Omental fat pad (tissue), 4 donors: ENCODE measurements around the gene B3GALT6. TPM values are rescaled to one million over a fixed set of nuclear protein-coding genes. Genes with fewer than 3 reads are reported as not detected.

Experiments used
- ATAC-seq: fragments of 150-250 bp; one replicate; pipeline ENCODE4 v1.9.1; 2016; ENCODE audit warnings: mild to moderate bottlenecking, moderate library complexity; ENCODE audit not compliant: low FRiP score
- DNase-seq: peaks from one replicate; pipeline ENCODE4 v3.0.0-alpha.2; 2019; ENCODE audit warnings: low spot score
- CTCF ChIP-seq, 3 donors: fragments of 450-650 bp; IDR thresholded peaks; one replicate each; pipeline ENCODE4 v1.5.1; 2016 to 2017; ENCODE audit warnings: antibody characterized with exemption in 3 of 3, mild to moderate bottlenecking in 3 of 3, moderate library complexity in 2 of 3
- total RNA-seq, 4 donors: library from RNA; depleted of rRNA; stranded (reverse); fragments of >200 nt; gene quantifications; one replicate each; pipeline ENCODE4 v1.1.0, GENCODE V29; 2016

Gene B3GALT6
- total RNA-seq, 4 donors from 2014 or later: 14.6 to 27.1 (median 22.1) TPM

- TF ChIP-seq CTCF (IDR thresholded peaks at IDR 0.05): no peak
- no peak for ATAC-seq
- no peak for DNase-seq
These were observed 18.8 kb downstream of the B3GALT6 start for GRCh38 chr1:1250786-1251284.

DNA sequence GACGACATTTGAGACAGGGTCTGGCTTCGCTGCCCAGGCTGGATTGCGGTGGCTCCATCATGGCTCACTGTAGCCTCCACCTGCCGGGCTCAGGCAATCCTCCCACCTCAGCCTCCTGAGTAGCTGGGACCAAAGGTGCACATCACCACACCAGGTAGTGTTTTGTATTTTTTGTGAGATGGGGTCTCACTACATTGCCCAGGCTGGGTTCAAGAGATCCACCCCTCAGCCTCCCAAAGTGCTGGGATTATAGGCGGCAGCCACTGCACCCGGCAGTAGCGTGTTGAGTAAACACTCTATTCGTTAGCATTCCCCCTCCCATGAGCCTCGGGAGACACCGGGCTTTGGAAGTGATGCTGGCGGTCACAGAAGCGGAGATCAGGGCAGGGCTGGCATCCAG, 21.3 kb downstream of the B3GALT6 start:
- ATAC-seq (no peak), DNase-seq (no peak)
- no peak for TF ChIP-seq CTCF (IDR thresholded peaks at IDR 0.05)

DNA sequence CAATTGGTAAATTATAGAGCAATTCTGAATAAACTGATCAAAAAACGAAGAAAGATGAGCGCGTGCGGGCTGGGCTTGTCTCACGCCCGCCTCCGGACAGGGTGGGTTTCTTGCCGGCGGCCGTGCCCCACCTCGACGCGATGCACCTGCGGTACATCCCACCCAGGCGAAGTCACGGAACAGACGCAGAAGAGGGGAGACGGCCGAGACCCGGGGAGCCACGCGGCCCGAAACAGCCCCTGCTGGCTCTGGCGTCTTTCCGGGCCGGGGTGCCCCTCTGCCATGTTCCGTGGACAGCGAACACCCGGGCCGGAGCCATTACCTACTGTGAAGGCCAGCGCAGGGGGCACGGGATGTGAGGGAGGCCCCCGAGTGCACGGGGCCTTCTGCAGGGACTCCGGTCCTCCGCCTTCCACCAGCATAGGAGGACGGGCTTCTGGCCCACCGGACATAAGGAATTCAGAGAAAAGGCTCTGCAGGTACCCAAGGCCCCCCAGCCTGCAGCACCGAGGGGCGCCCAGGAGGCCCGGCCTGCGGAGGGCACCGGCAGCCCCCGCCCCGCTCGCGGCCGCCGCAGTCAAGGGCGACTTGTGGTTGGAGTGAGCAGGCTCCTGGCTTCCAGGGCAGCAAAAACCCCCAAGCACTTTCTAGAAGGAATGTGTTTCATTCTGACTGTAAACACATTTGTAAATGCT, 22.1 kb downstream of the B3GALT6 start:
- ATAC-seq: no peak
- DNase-seq: no peak
- no peak for TF ChIP-seq CTCF (IDR thresholded peaks at IDR 0.05)

GRCh38 chr1:1254667-1254998, 22.6 kb downstream of the B3GALT6 start:
- ATAC-seq (no peak), DNase-seq (no peak)
- TF ChIP-seq CTCF (IDR thresholded peaks at IDR 0.05): no peak

DNA sequence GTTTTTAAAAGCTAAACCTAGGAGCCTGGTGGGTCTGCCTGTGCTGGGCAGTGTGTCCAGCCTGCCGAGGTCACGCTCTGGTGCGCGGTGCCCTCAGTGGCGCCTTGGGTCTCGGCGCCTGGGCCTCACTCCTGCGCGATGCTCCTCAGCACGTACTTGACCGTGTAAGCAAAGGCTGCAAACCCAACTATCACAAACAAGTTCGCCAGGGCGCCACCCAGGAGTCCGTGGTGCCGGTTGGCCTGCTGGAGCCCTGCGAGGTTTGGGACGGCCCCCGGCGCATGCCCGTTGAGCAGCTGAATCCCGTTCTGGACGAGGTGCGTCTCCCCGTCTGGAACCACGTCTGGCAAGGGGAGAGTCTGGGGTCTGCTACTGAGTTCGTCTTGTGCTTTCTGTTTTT, 23.0 kb downstream of the B3GALT6 start:
- no peak for TF ChIP-seq CTCF (IDR thresholded peaks at IDR 0.05)
- ATAC-seq (no peak), DNase-seq (no peak)

DNA sequence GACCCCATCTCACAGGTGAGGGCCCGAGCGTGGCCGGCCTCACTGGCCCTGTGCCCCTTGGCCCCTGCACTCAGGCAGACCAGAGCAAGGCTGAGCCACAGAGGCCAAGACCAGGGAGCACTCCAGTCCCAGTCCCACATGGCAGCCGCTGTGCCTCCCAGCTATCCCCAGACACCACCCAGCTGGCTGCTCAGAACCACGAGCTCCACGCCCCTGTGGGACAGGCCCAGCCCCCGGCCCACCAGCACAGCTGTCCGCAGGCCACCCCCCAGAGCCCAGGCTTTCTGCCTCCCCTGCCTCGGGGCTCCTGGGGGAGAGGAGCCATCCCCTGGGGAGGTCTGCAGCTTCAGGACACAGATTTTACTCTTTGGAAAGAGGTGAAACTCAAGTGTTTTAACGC, 23.6 kb downstream of the B3GALT6 start:
- no peak for TF ChIP-seq CTCF (IDR thresholded peaks at IDR 0.05)
- DNase-seq (no peak), ATAC-seq (no peak)
